WTC11 (cell line): ENCODE measurements around the gene CEP72. TPM values are rescaled to one million over a fixed set of nuclear protein-coding genes. Genes with fewer than 3 reads are reported as not detected.

Experiments
- ATAC-seq: fragments of 200-7000 bp; cut with Tn5 transposase; 2 replicates; pipeline ENCODE4 v1.10.0; 2021; ENCODE audit warnings: mild to moderate bottlenecking, moderate library complexity
- CTCF ChIA-PET: fragments of 300-600 bp; sonication (Branson Sonifier 250); formaldehyde crosslinking; loops from one replicate; lab custom pipeline; 2021; ENCODE audit warnings: antibody characterized with exemption; lab: Charles Lee
- POLR2A ChIA-PET: fragments of 350-600 bp; sonication (Branson Sonifier 250); formaldehyde crosslinking; loops from one replicate; lab custom pipeline; 2021; ENCODE audit warnings: antibody characterized with exemption; lab: Charles Lee
- DNase-seq: peaks from one replicate; pipeline ENCODE4 v3.0.0; 2021; ENCODE audit warnings: low spot score
- H3K27ac Mint-ChIP-seq: 2 replicates; pipeline ENCODE4 v1.8.0; 2021; ENCODE audit warnings: mixed read lengths
- H3K27me3 Mint-ChIP-seq: 2 replicates; pipeline ENCODE4 v1.8.0; 2021; ENCODE audit warnings: low read depth, mild to moderate bottlenecking, moderate library complexity, mixed read lengths
- H3K36me3 Mint-ChIP-seq: 2 replicates; pipeline ENCODE4 v1.8.0; 2021; ENCODE audit warnings: mixed read lengths
- H3K4me1 Mint-ChIP-seq: 2 replicates; pipeline ENCODE4 v1.8.0; 2022; ENCODE audit warnings: mixed read lengths
- H3K4me3 Mint-ChIP-seq: 2 replicates; pipeline ENCODE4 v1.8.0; 2021; ENCODE audit warnings: mild to moderate bottlenecking, moderate library complexity, mixed read lengths
- H3K9me3 Mint-ChIP-seq: 2 replicates; pipeline ENCODE4 v1.8.0; 2021; ENCODE audit warnings: mixed read lengths
- ATF6 ChIP-seq: sonication (generic); formaldehyde crosslinking; IDR thresholded peaks from 2 replicates; pipeline ENCODE4 v1.8.1; 2023; ENCODE audit warnings: mild to moderate bottlenecking, missing genetic modification reagents
- CREM ChIP-seq: sonication (generic); formaldehyde crosslinking; IDR thresholded peaks from 2 replicates; pipeline ENCODE4 v1.8.1; 2022; ENCODE audit warnings: mild to moderate bottlenecking, missing genetic modification reagents, moderate library complexity
- FOXJ3 ChIP-seq: sonication (generic); formaldehyde crosslinking; IDR thresholded peaks from 2 replicates; pipeline ENCODE4 v1.9.0; 2021; ENCODE audit warnings: missing genetic modification reagents, mild to moderate bottlenecking, borderline replicate concordance
- JAZF1 ChIP-seq: fragments of 250-450 bp; sonication (Bioruptor Pico); IDR thresholded peaks from 2 replicates; pipeline ENCODE4 v1.9.0; 2021; ENCODE audit warnings: moderate library complexity, mild to moderate bottlenecking, inconsistent platforms
- MAX ChIP-seq: sonication (generic); formaldehyde crosslinking; IDR thresholded peaks from 2 replicates; pipeline ENCODE4 v1.8.0; 2022; ENCODE audit warnings: mild to moderate bottlenecking, missing genetic modification reagents
- NR1H2 ChIP-seq: sonication (generic); formaldehyde crosslinking; IDR thresholded peaks from 2 replicates; pipeline ENCODE4 v1.9.0; 2021; ENCODE audit warnings: mild to moderate bottlenecking, moderate library complexity, missing genetic modification reagents
- RORB ChIP-seq: fragments of 250-450 bp; sonication (Bioruptor Pico); IDR thresholded peaks from 2 replicates; pipeline ENCODE4 v1.9.0; 2021; ENCODE audit warnings: mild to moderate bottlenecking
- TEAD1 ChIP-seq: sonication (generic); formaldehyde crosslinking; IDR thresholded peaks from 2 replicates; pipeline ENCODE4 v1.8.0; 2022; ENCODE audit warnings: mild to moderate bottlenecking, missing genetic modification reagents
- ZNF416 ChIP-seq: fragments of 250-450 bp; sonication (Bioruptor Pico); IDR thresholded peaks from 2 replicates; pipeline ENCODE4 v1.9.0; 2021; ENCODE audit warnings: mild to moderate bottlenecking, inconsistent platforms
- total RNA-seq: library from RNA; stranded (reverse); gene quantifications from 3 replicates; pipeline ENCODE4 v1.2.3, GENCODE V29; 2021
- TF ChIP-seq, protein P1 (sequence below): sonication (generic); formaldehyde crosslinking; IDR thresholded peaks from 2 replicates; pipeline ENCODE4 v1.8.0; 2022; ENCODE audit warnings: missing genetic modification reagents
- TF ChIP-seq, protein P2 (sequence below): sonication (generic); formaldehyde crosslinking; IDR thresholded peaks from 2 replicates; pipeline ENCODE4 v1.8.0; 2022; ENCODE audit warnings: mild to moderate bottlenecking, missing genetic modification reagents

Gene CEP72
- total RNA-seq, 1 experiment from 2014 or later = 26.6 TPM

DNA sequence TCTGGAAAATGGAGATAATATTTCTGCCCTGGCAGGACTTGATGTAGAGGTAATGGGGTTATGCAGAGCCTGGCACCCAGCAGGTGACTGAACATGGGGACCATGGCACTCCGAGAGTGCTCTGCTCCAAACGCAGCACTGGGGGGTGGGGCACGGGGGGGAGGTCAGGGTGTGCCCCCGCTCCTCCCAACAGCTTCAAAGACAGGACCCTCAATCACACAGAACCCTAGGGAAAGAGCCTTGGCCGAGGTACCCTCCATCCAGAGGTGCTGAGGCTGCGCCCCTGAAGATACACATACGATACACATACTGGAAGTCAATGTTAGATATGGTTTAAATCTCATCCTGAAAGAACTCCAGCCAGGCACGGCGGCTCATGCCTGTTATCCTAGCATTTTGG, 26.6 kb upstream of the CEP72 start:
- Mint-ChIP-seq H3K4me3 (no peak overlapping the region), H3K9me3 (peaks cover 13% of the 10 kb centered on the region; the same call in 1 of the 2 replicates), H3K4me1 (peaks cover 6% of the 10 kb centered on the region; the same call in 1 of the 2 replicates), H3K36me3 (no peaks in the 10 kb centered on the region), H3K27ac (no peak overlapping the region), H3K27me3 (peaks cover 32% of the 10 kb centered on the region)
- no peak for DNase-seq
- POLR2A ChIA-PET = no interaction called here
- TF ChIP-seq RORB (no peak), MAX (CRISPR knock-in tag) (no peak), CREM (CRISPR knock-in tag) (no peak), JAZF1 (no peak)
- ATAC-seq = no peak
- CTCF ChIA-PET = interaction anchor here (1.7 kb wide), 1 partner anchor 139 kb away, joined by 4 read pairs; no protein-coding TSS in a partner anchor

DNA sequence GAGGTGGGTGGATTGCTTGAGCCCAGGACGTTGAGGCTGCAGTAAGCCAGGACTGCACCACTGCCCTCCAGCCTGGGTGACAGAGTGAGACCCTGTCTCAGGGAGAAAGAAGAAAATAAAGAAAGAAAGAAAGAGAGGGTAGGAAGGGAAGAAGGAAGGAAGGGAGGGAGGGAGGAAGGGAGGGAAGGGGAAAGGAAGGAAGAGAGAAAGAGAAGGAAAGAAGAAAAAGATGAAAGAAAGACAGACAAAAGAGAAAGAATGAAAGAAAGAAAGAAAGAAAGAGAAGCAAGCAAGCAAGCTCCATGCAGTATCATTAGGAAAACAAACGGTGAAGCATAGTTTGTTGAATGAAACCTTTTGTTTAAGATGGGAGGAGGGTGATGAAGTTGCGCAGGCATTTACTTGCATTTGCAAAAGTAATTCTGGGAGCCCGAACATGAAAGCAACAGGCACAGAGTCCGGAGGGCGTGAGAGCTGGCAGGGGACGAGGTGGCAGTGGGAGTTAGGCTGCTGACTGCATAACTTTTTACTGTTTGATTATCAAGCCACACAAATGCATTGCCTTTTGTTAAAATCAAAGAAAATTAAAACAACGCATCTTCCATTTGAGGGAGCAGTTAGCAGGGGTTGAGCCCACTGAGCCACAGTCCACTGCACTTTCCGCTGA, 26.0 kb upstream of the CEP72 start:
- H3K4me3 Mint-ChIP-seq = no peak overlapping the region
- ChIA-PET POLR2A (interaction anchor here (1.2 kb wide), 1 partner anchor 13 kb away, joined by 3 read pairs; no protein-coding TSS in a partner anchor), CTCF (interaction anchor here (0.6 to 1.7 kb wide), 3 partner anchors 46 to 140 kb away, joined by 3 to 4 read pairs (median 4); partner anchors contain the start of gene SLC9A3)
- peaks cover 6% of the 10 kb centered on the region; the same call in 1 of the 2 replicates for H3K4me1 Mint-ChIP-seq
- H3K27me3 Mint-ChIP-seq = peaks cover 33% of the 10 kb centered on the region
- peaks cover 13% of the 10 kb centered on the region; the same call in 1 of the 2 replicates for H3K9me3 Mint-ChIP-seq
- DNase-seq (no peak), ATAC-seq (no peak)
- H3K27ac Mint-ChIP-seq = no peak overlapping the region
- TF ChIP-seq MAX (CRISPR knock-in tag) (no peak), ZNF416 (CRISPR knock-in tag) (no peak), NR1H2 (no peak), TEAD1 (CRISPR knock-in tag) (no peak)
- TF ChIP-seq, protein P1, sequence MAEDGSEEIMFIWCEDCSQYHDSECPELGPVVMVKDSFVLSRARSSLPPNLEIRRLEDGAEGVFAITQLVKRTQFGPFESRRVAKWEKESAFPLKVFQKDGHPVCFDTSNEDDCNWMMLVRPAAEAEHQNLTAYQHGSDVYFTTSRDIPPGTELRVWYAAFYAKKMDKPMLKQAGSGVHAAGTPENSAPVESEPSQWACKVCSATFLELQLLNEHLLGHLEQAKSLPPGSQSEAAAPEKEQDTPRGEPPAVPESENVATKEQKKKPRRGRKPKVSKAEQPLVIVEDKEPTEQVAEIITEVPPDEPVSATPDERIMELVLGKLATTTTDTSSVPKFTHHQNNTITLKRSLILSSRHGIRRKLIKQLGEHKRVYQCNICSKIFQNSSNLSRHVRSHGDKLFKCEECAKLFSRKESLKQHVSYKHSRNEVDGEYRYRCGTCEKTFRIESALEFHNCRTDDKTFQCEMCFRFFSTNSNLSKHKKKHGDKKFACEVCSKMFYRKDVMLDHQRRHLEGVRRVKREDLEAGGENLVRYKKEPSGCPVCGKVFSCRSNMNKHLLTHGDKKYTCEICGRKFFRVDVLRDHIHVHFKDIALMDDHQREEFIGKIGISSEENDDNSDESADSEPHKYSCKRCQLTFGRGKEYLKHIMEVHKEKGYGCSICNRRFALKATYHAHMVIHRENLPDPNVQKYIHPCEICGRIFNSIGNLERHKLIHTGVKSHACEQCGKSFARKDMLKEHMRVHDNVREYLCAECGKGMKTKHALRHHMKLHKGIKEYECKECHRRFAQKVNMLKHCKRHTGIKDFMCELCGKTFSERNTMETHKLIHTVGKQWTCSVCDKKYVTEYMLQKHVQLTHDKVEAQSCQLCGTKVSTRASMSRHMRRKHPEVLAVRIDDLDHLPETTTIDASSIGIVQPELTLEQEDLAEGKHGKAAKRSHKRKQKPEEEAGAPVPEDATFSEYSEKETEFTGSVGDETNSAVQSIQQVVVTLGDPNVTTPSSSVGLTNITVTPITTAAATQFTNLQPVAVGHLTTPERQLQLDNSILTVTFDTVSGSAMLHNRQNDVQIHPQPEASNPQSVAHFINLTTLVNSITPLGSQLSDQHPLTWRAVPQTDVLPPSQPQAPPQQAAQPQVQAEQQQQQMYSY (CRISPR knock-in tag) = no peak
- TF ChIP-seq, protein P2, sequence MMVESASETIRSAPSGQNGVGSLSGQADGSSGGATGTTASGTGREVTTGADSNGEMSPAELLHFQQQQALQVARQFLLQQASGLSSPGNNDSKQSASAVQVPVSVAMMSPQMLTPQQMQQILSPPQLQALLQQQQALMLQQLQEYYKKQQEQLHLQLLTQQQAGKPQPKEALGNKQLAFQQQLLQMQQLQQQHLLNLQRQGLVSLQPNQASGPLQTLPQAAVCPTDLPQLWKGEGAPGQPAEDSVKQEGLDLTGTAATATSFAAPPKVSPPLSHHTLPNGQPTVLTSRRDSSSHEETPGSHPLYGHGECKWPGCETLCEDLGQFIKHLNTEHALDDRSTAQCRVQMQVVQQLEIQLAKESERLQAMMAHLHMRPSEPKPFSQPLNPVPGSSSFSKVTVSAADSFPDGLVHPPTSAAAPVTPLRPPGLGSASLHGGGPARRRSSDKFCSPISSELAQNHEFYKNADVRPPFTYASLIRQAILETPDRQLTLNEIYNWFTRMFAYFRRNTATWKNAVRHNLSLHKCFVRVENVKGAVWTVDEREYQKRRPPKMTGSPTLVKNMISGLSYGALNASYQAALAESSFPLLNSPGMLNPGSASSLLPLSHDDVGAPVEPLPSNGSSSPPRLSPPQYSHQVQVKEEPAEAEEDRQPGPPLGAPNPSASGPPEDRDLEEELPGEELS (CRISPR knock-in tag) = no peak
- no peaks in the 10 kb centered on the region for H3K36me3 Mint-ChIP-seq

DNA sequence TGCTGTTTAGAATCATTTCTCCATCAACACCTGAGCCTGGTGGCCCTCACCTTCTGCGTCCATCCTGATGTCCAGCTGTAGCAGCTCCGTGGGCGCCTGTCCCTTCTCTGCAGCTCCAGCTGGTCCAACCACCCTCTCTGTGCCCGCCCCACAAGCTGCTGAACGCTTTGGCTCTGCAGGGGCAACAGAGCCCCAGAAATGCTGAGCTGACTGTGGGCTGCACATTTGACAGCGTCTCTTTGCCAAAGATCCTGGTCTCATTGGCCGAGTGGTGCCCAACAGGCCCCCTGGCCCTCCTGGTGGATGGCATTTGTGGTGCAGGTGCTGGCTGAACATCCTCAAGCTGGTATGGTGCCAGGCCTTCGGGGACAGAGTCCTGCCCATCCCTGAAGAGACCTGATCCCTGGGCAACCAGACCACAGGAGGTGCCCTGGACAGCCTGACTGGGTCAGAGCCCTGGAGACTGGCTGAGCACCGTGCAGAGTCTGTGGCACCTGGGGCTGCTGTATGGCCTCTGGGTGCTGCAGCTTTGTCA, 25.3 kb upstream of the CEP72 start:
- CTCF ChIA-PET = interaction anchor here (0.6 to 1.7 kb wide), 5 partner anchors 25 to 659 kb away, joined by 3 to 4 read pairs (median 3); partner anchors contain the start of gene SLC9A3
- peaks cover 28% of the 10 kb centered on the region for H3K27me3 Mint-ChIP-seq
- ATAC-seq (no peak), DNase-seq (no peak)
- H3K4me1 Mint-ChIP-seq = peaks cover 9% of the 10 kb centered on the region
- no peak overlapping the region for H3K27ac Mint-ChIP-seq
- peaks cover 13% of the 10 kb centered on the region; the same call in 1 of the 2 replicates for H3K9me3 Mint-ChIP-seq
- no peak overlapping the region for H3K4me3 Mint-ChIP-seq
- no peaks in the 10 kb centered on the region for H3K36me3 Mint-ChIP-seq
- no peak for TF ChIP-seq FOXJ3 (CRISPR knock-in tag)
- POLR2A ChIA-PET = interaction anchor here (1.2 kb wide), 1 partner anchor 13 kb away, joined by 3 read pairs; no protein-coding TSS in a partner anchor

GRCh38 chr5:587403-587802, 24.7 kb upstream of the CEP72 start:
- peaks cover 9% of the 10 kb centered on the region; the same call in 1 of the 2 replicates for H3K9me3 Mint-ChIP-seq
- POLR2A ChIA-PET = interaction anchor here (1.2 kb wide), 1 partner anchor 12 kb away, joined by 3 read pairs; no protein-coding TSS in a partner anchor
- no peak for TF ChIP-seq ATF6 (CRISPR knock-in tag)
- TF ChIP-seq, all 79 proteins: peak for 0
- H3K36me3 Mint-ChIP-seq = no peaks in the 10 kb centered on the region
- peaks cover 13% of the 10 kb centered on the region for H3K4me1 Mint-ChIP-seq
- DNase-seq (no peak), ATAC-seq (no peak)
- CTCF ChIA-PET = interaction anchor here (0.6 to 1.7 kb wide), 3 partner anchors 24 to 141 kb away, joined by 3 to 4 read pairs (median 4); no protein-coding TSS in a partner anchor
- H3K27ac Mint-ChIP-seq = no peak overlapping the region
- peaks cover 24% of the 10 kb centered on the region for H3K27me3 Mint-ChIP-seq
- no peak overlapping the region for H3K4me3 Mint-ChIP-seq
